Measurements from ENCODE around the gene PRKN.

DNA sequence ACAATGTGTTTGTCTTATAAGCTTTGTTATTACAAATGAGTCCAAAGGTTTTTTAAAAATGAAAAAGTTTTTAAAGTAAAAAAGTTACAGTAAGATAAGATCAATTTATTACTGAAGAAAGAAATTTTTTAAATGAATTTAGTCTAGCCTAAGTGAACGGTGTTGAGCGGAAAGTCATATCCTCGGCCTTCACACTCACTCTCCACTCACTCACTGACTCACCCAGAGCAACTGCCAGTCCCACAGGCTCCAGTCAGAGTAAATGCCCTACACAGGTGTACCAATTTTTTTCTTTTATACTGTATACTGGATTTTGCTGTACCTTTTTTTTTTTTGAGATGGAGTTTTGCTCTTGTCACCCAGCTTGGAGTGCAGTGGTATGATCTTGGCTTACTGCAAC lies 1411.0 kb downstream of the PRKN start:
- TF ChIP-seq GLIS3 (CRISPR knock-in tag; IDR thresholded peaks at IDR 0.05) (no peak), ZC3H10 (CRISPR knock-in tag; IDR thresholded peaks at IDR 0.05) (no peak), ZNF70 (CRISPR knock-in tag; IDR thresholded peaks at IDR 0.05) (no peak), ISL1 (CRISPR knock-in tag; IDR thresholded peaks at IDR 0.05) (no peak), SNAI2 (CRISPR knock-in tag; IDR thresholded peaks at IDR 0.05) (no peak), ZFP3 (CRISPR knock-in tag; IDR thresholded peaks at IDR 0.05) (no peak), CSDC2 (CRISPR knock-in tag; IDR thresholded peaks at IDR 0.05) (no peak)

Data from SK-N-SH treated with all-trans-retinoic acid at 6 μM for 48 hours (cell line).